Lung (tissue), 12 donors: ENCODE data around the gene TEKT3. TPM values are rescaled to one million over a fixed set of nuclear protein-coding genes. Genes with fewer than 3 reads are reported as not detected.

ENCODE experiments used
- ATAC-seq: fragments of 200-7000 bp; cut with Tn5 transposase; one replicate; pipeline ENCODE4 v1.9.1; 2020; ENCODE audit warnings: moderate number of reproducible peaks; ENCODE audit not compliant: insufficient read depth, low FRiP score
- DNase-seq, 3 donors: peaks; one replicate each; pipeline ENCODE4 v3.0.0-alpha.2; 2013 to 2017
- H3K27ac ChIP-seq, 2 donors: one replicate each; pipeline ENCODE4 v1.5.1; 2013; ENCODE audit warnings: mild to moderate bottlenecking in 2 of 2, moderate library complexity in 2 of 2, control low read depth in 1 of 2, inconsistent platforms in 1 of 2, low read depth in 1 of 2, low read length in 1 of 2
- H3K27me3 ChIP-seq, 3 donors: one replicate each; pipeline ENCODE4 v1.5.1; 2013; ENCODE audit warnings: low read length in 2 of 3; ENCODE audit not compliant: control insufficient read depth in 3 of 3, insufficient read depth in 3 of 3
- H3K36me3 ChIP-seq, 4 donors: one replicate each; pipeline ENCODE4 v1.5.1; 2013; ENCODE audit warnings: low read length in 4 of 4, mild to moderate bottlenecking in 1 of 4, moderate library complexity in 1 of 4; ENCODE audit not compliant: control insufficient read depth in 4 of 4, insufficient read depth in 4 of 4
- H3K4me1 ChIP-seq, 5 donors: one replicate each; pipeline ENCODE4 v1.5.1; 2013; ENCODE audit warnings: low read length in 5 of 5, mild to moderate bottlenecking in 2 of 5, moderate library complexity in 1 of 5; ENCODE audit not compliant: control insufficient read depth in 5 of 5, insufficient read depth in 5 of 5
- H3K4me3 ChIP-seq: one replicate; pipeline ENCODE4 v1.5.1; 2013; ENCODE audit warnings: mild to moderate bottlenecking, control low read depth, moderate library complexity
- H3K9ac ChIP-seq, 2 donors: one replicate each; pipeline ENCODE4 v1.5.1; 2013; ENCODE audit warnings: low read length in 2 of 2, control low read depth in 1 of 2; ENCODE audit not compliant: insufficient read depth in 1 of 2
- H3K9me3 ChIP-seq, 4 donors: one replicate each; pipeline ENCODE4 v1.5.1; 2013; ENCODE audit warnings: low read length in 3 of 4, mild to moderate bottlenecking in 1 of 4, moderate library complexity in 1 of 4; ENCODE audit not compliant: control insufficient read depth in 4 of 4, insufficient read depth in 3 of 4
- CTCF ChIP-seq: IDR thresholded peaks from 2 replicates; pipeline ENCODE4 v1.5.1; 2012; ENCODE audit warnings: mild to moderate bottlenecking; ENCODE audit errors: control extremely low read depth, extremely low read depth
- WGBS, 2 donors: extraction: QIAGEN DNeasy Blood & Tissue Kit; methylation state at CpG; one replicate each; pipeline ENCODE4 v1.1.7; 2013; 5-methylcytosine and 5-hydroxymethylcytosine counted together
- polyA plus RNA-seq, 2 donors: library from polyadenylated mRNA; stranded (reverse); fragments of 200-250 nt; gene quantifications; one replicate each; pipeline ENCODE4 v1.2.1, GENCODE V29; 2013
- total RNA-seq, 2 donors: library from RNA; depleted of rRNA in 1 of 2; stranded (reverse); fragments of >200 nt in 1 of 2; gene quantifications; one replicate each; pipeline ENCODE4 v1.2.1, GENCODE V29; 2014 to 2021
- donor health status: control.
- donor health status: control.
- donor health status: Bipolar disorder and iron deficiency.
- donor health status: healthy.
- donor health status: DM: yes; HTN: yes; CAD: no.

Gene TEKT3
- total and polyA plus RNA-seq, 4 donors = 1.2 to 5.4 (median 1.7) TPM

- WGBS, 2 donors = 34 to 60% methylated on average over 4 of the region's 4 CpGs
- Histone ChIP-seq H3K27ac (no peak overlapping the region), H3K4me1 (peaks cover 0 to 35% (median 2%) of the 10 kb centered on the region in 5 donors), H3K9me3 (no peaks in the 10 kb centered on the region), H3K27me3 (peaks cover 0 to 3% (median 2%) of the 10 kb centered on the region in 3 donors), H3K9ac (no peak overlapping the region), H3K4me3 (no peak overlapping the region), H3K36me3 (no peaks in the 10 kb centered on the region)
- no peak for TF ChIP-seq CTCF
- DNase-seq (peak in 2 of 3 donors; percentile 12 to 39), ATAC-seq (no peak)
Observed at GRCh38 chr17:15348021-15348420, 6.6 kb upstream of the TEKT3 start.

- 71 to 75% methylated on average over 13 of the region's 13 CpGs for WGBS, 2 donors
- Histone ChIP-seq H3K9ac (no peak overlapping the region), H3K4me1 (peaks cover 0 to 23% (median under 1%) of the 10 kb centered on the region in 5 donors), H3K9me3 (no peaks in the 10 kb centered on the region), H3K27ac (no peak overlapping the region), H3K27me3 (peaks cover 1 to 3% (median 2%) of the 10 kb centered on the region in 3 donors), H3K4me3 (no peak overlapping the region), H3K36me3 (no peaks in the 10 kb centered on the region)
- DNase-seq (no peak), ATAC-seq (no peak)
- TF ChIP-seq CTCF = no peak
Observed at GRCh38 chr17:15346066-15346595, 4.7 kb upstream of the TEKT3 start.

DNA sequence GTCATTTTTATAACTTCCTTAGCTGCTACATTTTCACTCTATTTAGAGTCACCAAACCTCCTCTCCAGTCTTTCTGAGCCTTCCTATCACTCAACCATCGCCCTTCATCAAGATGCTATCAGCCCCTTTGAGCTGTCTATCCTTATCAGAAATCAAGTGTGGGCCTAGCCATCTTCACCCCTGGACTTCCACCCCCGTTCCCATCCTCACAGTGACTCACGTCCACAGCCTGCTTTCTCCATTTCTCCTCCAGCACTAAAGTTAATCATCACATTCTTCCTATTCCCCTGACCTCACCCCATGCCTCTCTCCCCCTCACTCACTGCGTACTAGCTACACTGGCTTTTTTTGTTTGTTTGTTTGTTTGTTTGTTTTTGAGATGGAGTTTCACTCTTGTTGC, 2.4 kb upstream of the TEKT3 start:
- Histone ChIP-seq H3K27me3 (peaks cover 2 to 3% (median 3%) of the 10 kb centered on the region in 3 donors), H3K9ac (no peak overlapping the region), H3K4me3 (no peak overlapping the region), H3K27ac (no peak overlapping the region), H3K9me3 (no peaks in the 10 kb centered on the region), H3K4me1 (peaks cover 0 to 18% (median 0%) of the 10 kb centered on the region in 5 donors), H3K36me3 (no peaks in the 10 kb centered on the region)
- DNase-seq (no peak), ATAC-seq (no peak)
- 75 to 86% methylated on average over 4 of the region's 4 CpGs for WGBS, 2 donors
- no peak for TF ChIP-seq CTCF

DNA sequence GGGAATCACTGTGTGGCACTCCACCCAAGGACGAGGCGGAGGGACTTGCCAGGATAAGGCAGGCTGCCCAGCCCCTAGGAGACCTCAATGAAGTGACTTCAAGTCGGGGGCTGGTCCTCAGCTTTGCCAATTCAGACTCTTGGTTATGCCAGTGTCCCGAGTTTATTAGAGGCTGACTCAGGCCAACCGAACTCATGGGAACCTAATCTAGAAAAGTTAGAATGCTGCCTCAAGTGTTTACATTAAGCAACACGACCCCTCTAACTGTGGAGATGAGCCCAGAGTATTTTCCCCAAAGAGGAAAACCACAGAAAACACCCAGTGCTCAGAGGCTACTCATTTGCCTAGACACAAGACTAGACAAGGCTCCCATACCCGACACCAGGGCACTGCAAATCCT, 1.1 kb upstream of the TEKT3 start:
- ATAC-seq (no peak), DNase-seq (no peak)
- Histone ChIP-seq H3K9me3 (no peaks in the 10 kb centered on the region), H3K4me1 (peaks cover 0 to 9% (median 0%) of the 10 kb centered on the region in 5 donors), H3K27ac (no peak overlapping the region), H3K27me3 (peaks cover 2 to 3% (median 3%) of the 10 kb centered on the region in 3 donors), H3K9ac (no peak overlapping the region), H3K36me3 (no peaks in the 10 kb centered on the region), H3K4me3 (no peak overlapping the region)
- no peak for TF ChIP-seq CTCF
- 65 to 71% methylated on average over 7 of the region's 7 CpGs for WGBS, 2 donors
